Smooth muscle cell (in vitro differentiated cells): Measurements from ENCODE around the gene KIDINS220. TPM values are rescaled to one million over a fixed set of nuclear protein-coding genes. Genes with fewer than 3 reads are reported as not detected.

Experiments
- DNase-seq: peaks from one replicate; lab custom pipeline; 2025; ENCODE audit not compliant: unreplicated experiment; lab: John Stamatoyannopoulos, UW
- H2AFZ ChIP-seq: fragments of 200-600 bp; sonication (generic); 2 replicates; pipeline ENCODE4 v1.6.0; 2016; ENCODE audit warnings: antibody characterized with exemption, low read depth, mild to moderate bottlenecking
- H3F3A ChIP-seq: fragments of 200-600 bp; sonication (generic); 2 replicates; pipeline ENCODE4 v1.6.0; 2017; ENCODE audit warnings: antibody characterized with exemption, low read depth
- H3K27ac ChIP-seq: fragments of 200-600 bp; sonication (generic); 2 replicates; pipeline ENCODE4 v1.5.1; 2016; ENCODE audit warnings: low read depth, mild to moderate bottlenecking
- H3K27me3 ChIP-seq: fragments of 200-600 bp; sonication (generic); 2 replicates; pipeline ENCODE4 v1.6.1; 2016; ENCODE audit warnings: low read depth, mild to moderate bottlenecking
- H3K36me3 ChIP-seq: fragments of 200-600 bp; sonication (generic); 2 replicates; pipeline ENCODE4 v1.5.1; 2016; ENCODE audit warnings: low read depth
- H3K4me1 ChIP-seq: fragments of 200-600 bp; sonication (generic); 2 replicates; pipeline ENCODE4 v1.5.1; 2016; ENCODE audit warnings: low read depth
- H3K4me2 ChIP-seq: fragments of 200-600 bp; sonication (generic); 2 replicates; pipeline ENCODE4 v1.6.0; 2016; ENCODE audit warnings: mild to moderate bottlenecking
- H3K4me3 ChIP-seq: fragments of 200-600 bp; sonication (generic); 2 replicates; pipeline ENCODE4 v1.5.1; 2016; ENCODE audit warnings: mild to moderate bottlenecking
- H3K79me2 ChIP-seq: fragments of 200-600 bp; sonication (generic); 2 replicates; pipeline ENCODE4 v1.6.0; 2016; ENCODE audit warnings: low read depth, mild to moderate bottlenecking
- H3K9ac ChIP-seq: fragments of 200-600 bp; sonication (generic); 2 replicates; pipeline ENCODE4 v1.6.0; 2016; ENCODE audit warnings: low read depth
- H3K9me3 ChIP-seq: fragments of 200-600 bp; sonication (generic); replicated peaks from 2 replicates; pipeline ENCODE4 v1.5.1; 2016; ENCODE audit warnings: low read depth
- H4K20me1 ChIP-seq: fragments of 200-600 bp; sonication (generic); 2 replicates; pipeline ENCODE4 v1.6.0; 2016; ENCODE audit warnings: low read depth
- WGBS: methylation state at CpG from one replicate; pipeline ENCODE4 v1.1.7; 2016; ENCODE audit warnings: low lambda C conversion rate; 5-methylcytosine and 5-hydroxymethylcytosine counted together
- polyA plus RNA-seq: library from polyadenylated mRNA; unstranded; fragments of >200 nt; fragmentation: Nextera tagmentation; extraction: Ambion mirVana; gene quantifications from 2 replicates; pipeline ENCODE4 v1.2.1, GENCODE V29; 2016
- total RNA-seq: library from RNA; depleted of rRNA; stranded (reverse); fragments of >200 nt; gene quantifications from 2 replicates; pipeline ENCODE4 v1.2.3, GENCODE V29; 2014
- TF ChIP-seq, protein P1 (sequence below): fragments of 200-600 bp; sonication (generic); IDR thresholded peaks from 2 replicates; pipeline ENCODE4 v1.5.1; 2017; ENCODE audit warnings: borderline replicate concordance, mild to moderate bottlenecking, antibody characterized with exemption; ENCODE audit not compliant: insufficient read depth, poor library complexity, severe bottlenecking

KIDINS220 gene
- total and polyA plus RNA-seq, 2 experiments from 2014 or later: 17.8 to 54.9 TPM

- Histone ChIP-seq H3K36me3 (peaks cover 3% of the 10 kb centered on the region), H3K27ac (no peak overlapping the region), H3K27me3 (no peaks in the 10 kb centered on the region), H3K79me2 (peaks cover 4% of the 10 kb centered on the region), H3K4me3 (no peak overlapping the region), H3F3A (no peaks in the 10 kb centered on the region), H4K20me1 (peaks cover 9% of the 10 kb centered on the region), H3K4me1 (no peaks in the 10 kb centered on the region), H3K4me2 (no peak overlapping the region), H2AFZ (no peak overlapping the region), H3K9ac (no peak overlapping the region), H3K9me3 (no peaks in the 10 kb centered on the region)
- 87% methylated on average over 3 of the region's 3 CpGs for WGBS
- DNase-seq: no peak
- TF ChIP-seq, protein P1, sequence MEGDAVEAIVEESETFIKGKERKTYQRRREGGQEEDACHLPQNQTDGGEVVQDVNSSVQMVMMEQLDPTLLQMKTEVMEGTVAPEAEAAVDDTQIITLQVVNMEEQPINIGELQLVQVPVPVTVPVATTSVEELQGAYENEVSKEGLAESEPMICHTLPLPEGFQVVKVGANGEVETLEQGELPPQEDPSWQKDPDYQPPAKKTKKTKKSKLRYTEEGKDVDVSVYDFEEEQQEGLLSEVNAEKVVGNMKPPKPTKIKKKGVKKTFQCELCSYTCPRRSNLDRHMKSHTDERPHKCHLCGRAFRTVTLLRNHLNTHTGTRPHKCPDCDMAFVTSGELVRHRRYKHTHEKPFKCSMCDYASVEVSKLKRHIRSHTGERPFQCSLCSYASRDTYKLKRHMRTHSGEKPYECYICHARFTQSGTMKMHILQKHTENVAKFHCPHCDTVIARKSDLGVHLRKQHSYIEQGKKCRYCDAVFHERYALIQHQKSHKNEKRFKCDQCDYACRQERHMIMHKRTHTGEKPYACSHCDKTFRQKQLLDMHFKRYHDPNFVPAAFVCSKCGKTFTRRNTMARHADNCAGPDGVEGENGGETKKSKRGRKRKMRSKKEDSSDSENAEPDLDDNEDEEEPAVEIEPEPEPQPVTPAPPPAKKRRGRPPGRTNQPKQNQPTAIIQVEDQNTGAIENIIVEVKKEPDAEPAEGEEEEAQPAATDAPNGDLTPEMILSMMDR: no peak
Measured at GRCh38 chr2:8753609-8754008, 83.8 kb downstream of the KIDINS220 start.

DNA sequence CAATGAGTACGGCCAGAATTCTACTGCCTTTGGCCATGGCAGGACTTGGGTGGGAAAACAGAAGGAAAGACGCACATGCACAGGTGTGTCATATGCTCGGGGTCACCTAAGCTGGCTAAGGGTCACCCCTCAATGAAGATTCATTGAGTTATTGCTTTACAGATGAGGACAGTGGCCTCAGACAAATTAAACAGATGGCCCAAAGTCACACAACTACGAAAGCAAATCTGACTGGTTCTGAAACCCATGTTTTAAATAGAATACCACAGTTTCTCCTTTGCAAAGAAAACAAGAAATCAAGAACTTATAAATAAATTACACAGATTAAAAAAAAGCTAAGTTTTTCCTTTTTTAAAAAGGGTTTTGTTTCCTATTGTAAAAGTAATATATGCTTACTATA is 85.0 kb downstream of the KIDINS220 start:
- no peak overlapping the region for H3K4me3 ChIP-seq
- peaks cover 4% of the 10 kb centered on the region for H3K79me2 ChIP-seq
- no peak overlapping the region for H2AFZ ChIP-seq
- DNase-seq: no peak
- no peak overlapping the region for H3K9ac ChIP-seq
- H4K20me1 ChIP-seq: peaks cover 9% of the 10 kb centered on the region
- no peaks in the 10 kb centered on the region for H3K9me3 ChIP-seq
- no peaks in the 10 kb centered on the region for H3F3A ChIP-seq
- WGBS: 96% methylated on average over 4 of the region's 4 CpGs
- TF ChIP-seq, protein P1: no peak
- H3K4me2 ChIP-seq: no peak overlapping the region
- no peak overlapping the region for H3K27ac ChIP-seq
- peaks cover 3% of the 10 kb centered on the region for H3K36me3 ChIP-seq
- no peaks in the 10 kb centered on the region for H3K27me3 ChIP-seq
- H3K4me1 ChIP-seq: no peaks in the 10 kb centered on the region

GRCh38 chr2:8750221-8750620 is 87.2 kb downstream of the KIDINS220 start:
- Histone ChIP-seq H4K20me1 (peaks cover 9% of the 10 kb centered on the region), H3K27me3 (no peaks in the 10 kb centered on the region), H3K4me1 (no peaks in the 10 kb centered on the region), H3K36me3 (peaks cover 3% of the 10 kb centered on the region), H3K9ac (no peak overlapping the region), H3K27ac (no peak overlapping the region), H3K79me2 (peaks cover 4% of the 10 kb centered on the region), H3K9me3 (no peaks in the 10 kb centered on the region), H3K4me2 (no peak overlapping the region), H2AFZ (no peak overlapping the region), H3K4me3 (no peak overlapping the region), H3F3A (no peaks in the 10 kb centered on the region)
- 85% methylated on average over 7 of the region's 7 CpGs for WGBS
- no peak for DNase-seq
- TF ChIP-seq, protein P1: no peak

- Histone ChIP-seq H3K79me2 (no peaks in the 10 kb centered on the region), H3K9ac (no peak overlapping the region), H3K27ac (no peak overlapping the region), H3K4me1 (no peaks in the 10 kb centered on the region), H3K36me3 (no peaks in the 10 kb centered on the region), H3K9me3 (no peaks in the 10 kb centered on the region), H3K27me3 (no peaks in the 10 kb centered on the region), H2AFZ (no peak overlapping the region), H3F3A (no peaks in the 10 kb centered on the region), H3K4me2 (no peak overlapping the region), H3K4me3 (no peak overlapping the region), H4K20me1 (no peaks in the 10 kb centered on the region)
- 88% methylated on average over 6 of the region's 6 CpGs for WGBS
- no peak for DNase-seq
- TF ChIP-seq, protein P1: no peak
Measured at GRCh38 chr2:8743261-8743660, 94.2 kb downstream of the KIDINS220 start.
